GM10248 (cell line): Measurements from ENCODE around the gene GFRA1.

Source experiments
- CTCF ChIA-PET: fragments of 300-600 bp; sonication (Branson Sonifier 250); formaldehyde crosslinking; extraction: SDS; loops from one replicate; lab custom pipeline; 2021; ENCODE audit warnings: antibody characterized with exemption; lab: Yijun Ruan, JAX
- POLR2A ChIA-PET: fragments of 350-650 bp; sonication (Branson Sonifier 250); formaldehyde crosslinking; extraction: SDS; loops from one replicate; lab custom pipeline; 2020; ENCODE audit warnings: antibody characterized with exemption; lab: Yijun Ruan, JAX
- DNase-seq: peaks from one replicate; pipeline ENCODE4 v3.0.0; 2012; ENCODE audit errors: extremely low spot score
- CTCF ChIP-seq: IDR thresholded peaks from 2 replicates; pipeline ENCODE4 v1.5.1; 2012; ENCODE audit warnings: mild to moderate bottlenecking, low read depth; ENCODE audit errors: extremely low read depth, missing control alignments, control extremely low read depth

GFRA1 gene

GRCh38 chr10:116271593-116272439 is 1.2 kb downstream of the GFRA1 start:
- ChIA-PET CTCF (no interaction called here), POLR2A (no interaction called here)
- peak; percentile 30 for DNase-seq
- no peak for TF ChIP-seq CTCF

- ChIA-PET CTCF (no interaction called here), POLR2A (no interaction called here)
- DNase-seq: peak; percentile 17
- no peak for TF ChIP-seq CTCF
Measured at GRCh38 chr10:116270771-116271592, 2.0 kb downstream of the GFRA1 start.

- POLR2A ChIA-PET: no interaction called here
- CTCF ChIA-PET: no interaction called here
- DNase-seq: peak; percentile 7
- no peak for TF ChIP-seq CTCF
Measured at GRCh38 chr10:116270126-116270770, 2.8 kb downstream of the GFRA1 start.

- DNase-seq: no peak
- CTCF ChIA-PET: no interaction called here
- no peak for TF ChIP-seq CTCF
- POLR2A ChIA-PET: no interaction called here
Measured at GRCh38 chr10:116269619-116270018, 3.4 kb downstream of the GFRA1 start.

GRCh38 chr10:116268976-116269375 is 4.0 kb downstream of the GFRA1 start:
- no peak for TF ChIP-seq CTCF
- no peak for DNase-seq
- POLR2A ChIA-PET: no interaction called here
- CTCF ChIA-PET: no interaction called here

GRCh38 chr10:116265686-116266085 is 7.3 kb downstream of the GFRA1 start:
- ChIA-PET POLR2A (no interaction called here), CTCF (no interaction called here)
- no peak for TF ChIP-seq CTCF
- DNase-seq: no peak
